Colonic mucosa (tissue), 4 donors: ENCODE results near the gene HOXC9. TPM values are rescaled to one million over a fixed set of nuclear protein-coding genes. Genes with fewer than 3 reads are reported as not detected.
A peak's percentile ranks its signal among the peaks of the same experiment; 100 is the strongest.

Experiments used
- DNase-seq: peaks from one replicate; pipeline ENCODE4 v3.0.0-alpha.2; 2020
- H3K27ac ChIP-seq: fragments of 200-600 bp; one replicate; pipeline ENCODE4 v1.8.0; 2021
- H3K27me3 ChIP-seq: fragments of 200-600 bp; one replicate; pipeline ENCODE4 v1.8.0; 2021
- H3K36me3 ChIP-seq: fragments of 200-600 bp; one replicate; pipeline ENCODE4 v1.8.0; 2021
- H3K4me1 ChIP-seq: fragments of 200-600 bp; one replicate; pipeline ENCODE4 v1.8.0; 2021; ENCODE audit warnings: mild to moderate bottlenecking
- H3K4me3 ChIP-seq: fragments of 200-600 bp; one replicate; pipeline ENCODE4 v1.8.0; 2021
- H3K9ac ChIP-seq, 2 donors: one replicate each; pipeline ENCODE4 v1.7.0; 2013; ENCODE audit warnings: control low read depth in 2 of 2, low read depth in 2 of 2, low read length in 2 of 2
- H3K9me3 ChIP-seq: fragments of 200-600 bp; one replicate; pipeline ENCODE4 v1.8.0; 2021
- CTCF ChIP-seq: fragments of 200-600 bp; IDR thresholded peaks from one replicate; pipeline ENCODE4 v1.8.0; 2022; ENCODE audit warnings: antibody characterized with exemption, mild to moderate bottlenecking
- intact Hi-C: fragments of 100-400 bp; cut with DNase I; formaldehyde crosslinking; loops from one replicate; pipeline ENCODE4 v1.14.1; 2022
- microRNA-seq: library from miRNA; unstranded; fragments of <30 nt; microRNA quantifications from one replicate; pipeline ENCODE4, GENCODE V29; 2019
- total RNA-seq, 2 donors: library from RNA; stranded (reverse); fragmentation: NEBNext Ultra II Directional in 1 of 2; extraction: Animal tissue kit (Norgen Biotek cat#: 25700) in 1 of 2; gene quantifications; one replicate each; pipeline ENCODE4 v1.2.1, GENCODE V29; 2021
- donor health status: healthy.
- donor health status: DM: no; HTN: no; CAD: no.
- donor health status: DM: no; HTN: no; CAD: no.

HOXC9 gene
- total RNA-seq, 2 donors from 2014 or later: not detected

GRCh38 chr12:54052438-54053002, 52.6 kb downstream of the HOXC9 start:
- no peaks in the 10 kb centered on the region for H3K9me3 ChIP-seq
- H3K4me3 ChIP-seq: no peak overlapping the region
- no peaks in the 10 kb centered on the region for H3K36me3 ChIP-seq
- H3K9ac ChIP-seq: no peak overlapping the region
- no peak for TF ChIP-seq CTCF
- no peak overlapping the region for H3K27ac ChIP-seq
- intact Hi-C loops: no loop called here
- H3K4me1 ChIP-seq: no peaks in the 10 kb centered on the region
- peaks cover 74% of the 10 kb centered on the region for H3K27me3 ChIP-seq
- no peak for DNase-seq

Small RNAs within 50 kb of the gene (microRNA-seq; reads per million reads assigned to microRNA genes)
- gene MIR196A2: 1,099 reads per million, percentile 81 among the genes with 10 or more reads in this experiment
- 13.2 reads per million, percentile 21 among the genes with 10 or more reads in this experiment for gene MIR615

Other genes with a start within 250 kb of the HOXC9 start
- gene CISTR, start 248.2 kb upstream of the HOXC9 start, total RNA-seq: not detected
- gene HOXC13, start 61.3 kb upstream of the HOXC9 start, total RNA-seq: not detected
- not detected for gene HOXC12, start 45.3 kb upstream of the HOXC9 start, total RNA-seq
- not detected for gene HOXC11, start 27.0 kb upstream of the HOXC9 start, total RNA-seq
- gene HOTAIR, start 25.2 kb upstream of the HOXC9 start, total RNA-seq: not detected
- not detected for gene HOXC10, start 15.0 kb upstream of the HOXC9 start, total RNA-seq
- not detected for gene HOXC8, start 8.8 kb downstream of the HOXC9 start, total RNA-seq
- under 1 TPM in 1 of 2 donors, not detected in 1; 0.15 TPM for gene HOXC6, start 28.3 kb downstream of the HOXC9 start, total RNA-seq
- gene HOXC5, start 32.9 kb downstream of the HOXC9 start, total RNA-seq: not detected
- not detected for gene HOXC4, start 53.7 kb downstream of the HOXC9 start, total RNA-seq
- 10 to 100 TPM; 22.0 to 31.0 TPM for gene SMUG1, start 188.8 kb downstream of the HOXC9 start, total RNA-seq